Adipocyte (in vitro differentiated cells): ENCODE data around the gene BCAS1.

Experiments used
- DNase-seq: peaks from one replicate; pipeline ENCODE4 v3.0.0-alpha.2; 2015; ENCODE audit warnings: low read depth
- H3K27me3 ChIP-seq: replicated peaks from 2 replicates; pipeline ENCODE4 v1.7.0; 2013; ENCODE audit warnings: mild to moderate bottlenecking, low read length, moderate library complexity; ENCODE audit not compliant: control insufficient read depth, insufficient read depth
- H3K36me3 ChIP-seq: 2 replicates; pipeline ENCODE4 v1.7.0; 2013; ENCODE audit warnings: low read length, mild to moderate bottlenecking, moderate library complexity; ENCODE audit not compliant: control insufficient read depth, insufficient read depth, severe bottlenecking
- H3K4me1 ChIP-seq: 2 replicates; pipeline ENCODE4 v1.7.0; 2013; ENCODE audit warnings: mild to moderate bottlenecking, low read length, moderate library complexity; ENCODE audit not compliant: control insufficient read depth, insufficient read depth
- H3K4me3 ChIP-seq: 2 replicates; pipeline ENCODE4 v1.7.0; 2013; ENCODE audit warnings: mild to moderate bottlenecking, low read length, moderate library complexity
- H3K9ac ChIP-seq: 2 replicates; pipeline ENCODE4 v1.7.0; 2013; ENCODE audit warnings: mild to moderate bottlenecking, low read length, moderate library complexity
- H3K9me3 ChIP-seq: 2 replicates; pipeline ENCODE4 v1.7.0; 2013; ENCODE audit warnings: mild to moderate bottlenecking, low read length, moderate library complexity; ENCODE audit not compliant: control insufficient read depth

BCAS1 gene

GRCh38 chr20:54074511-54074910 lies 4.1 kb upstream of the BCAS1 start:
- Histone ChIP-seq H3K9ac (no peak overlapping the region), H3K4me3 (no peak overlapping the region), H3K27me3 (no peaks in the 10 kb centered on the region), H3K9me3 (no peaks in the 10 kb centered on the region), H3K36me3 (no peaks in the 10 kb centered on the region), H3K4me1 (no peaks in the 10 kb centered on the region)
- DNase-seq: no peak

- Histone ChIP-seq H3K36me3 (no peaks in the 10 kb centered on the region), H3K27me3 (no peaks in the 10 kb centered on the region), H3K4me1 (no peaks in the 10 kb centered on the region), H3K4me3 (no peak overlapping the region), H3K9me3 (no peaks in the 10 kb centered on the region), H3K9ac (no peak overlapping the region)
- no peak for DNase-seq
Observed at GRCh38 chr20:54073288-54073687, 2.9 kb upstream of the BCAS1 start.

GRCh38 chr20:54069501-54069971 lies 858 bp downstream of the BCAS1 start:
- no peaks in the 10 kb centered on the region for H3K27me3 ChIP-seq
- H3K9me3 ChIP-seq: no peaks in the 10 kb centered on the region
- no peaks in the 10 kb centered on the region for H3K36me3 ChIP-seq
- no peaks in the 10 kb centered on the region for H3K4me1 ChIP-seq
- DNase-seq: no peak
- H3K4me3 ChIP-seq: no peak overlapping the region
- H3K9ac ChIP-seq: no peak overlapping the region

GRCh38 chr20:54068966-54069365 lies 1.4 kb downstream of the BCAS1 start:
- Histone ChIP-seq H3K36me3 (no peaks in the 10 kb centered on the region), H3K4me1 (no peaks in the 10 kb centered on the region), H3K27me3 (no peaks in the 10 kb centered on the region), H3K4me3 (no peak overlapping the region), H3K9me3 (no peaks in the 10 kb centered on the region), H3K9ac (no peak overlapping the region)
- no peak for DNase-seq

GRCh38 chr20:54068495-54068894 lies 1.9 kb downstream of the BCAS1 start:
- Histone ChIP-seq H3K4me3 (no peak overlapping the region), H3K9me3 (no peaks in the 10 kb centered on the region), H3K4me1 (peaks cover under 1% of the 10 kb centered on the region), H3K9ac (no peak overlapping the region), H3K27me3 (no peaks in the 10 kb centered on the region), H3K36me3 (no peaks in the 10 kb centered on the region)
- DNase-seq: no peak

- Histone ChIP-seq H3K36me3 (no peaks in the 10 kb centered on the region), H3K27me3 (no peaks in the 10 kb centered on the region), H3K4me1 (peaks cover 7% of the 10 kb centered on the region), H3K4me3 (no peak overlapping the region), H3K9ac (no peak overlapping the region), H3K9me3 (no peaks in the 10 kb centered on the region)
- DNase-seq: no peak
Observed at GRCh38 chr20:54067606-54068174, 2.7 kb downstream of the BCAS1 start.

GRCh38 chr20:54065601-54066038 lies 4.8 kb downstream of the BCAS1 start:
- H3K36me3 ChIP-seq: no peaks in the 10 kb centered on the region
- H3K27me3 ChIP-seq: no peaks in the 10 kb centered on the region
- no peak for DNase-seq
- no peak overlapping the region for H3K4me3 ChIP-seq
- H3K9ac ChIP-seq: no peak overlapping the region
- H3K4me1 ChIP-seq: peaks cover 27% of the 10 kb centered on the region
- no peaks in the 10 kb centered on the region for H3K9me3 ChIP-seq

- no peak overlapping the region for H3K9ac ChIP-seq
- no peak overlapping the region for H3K4me3 ChIP-seq
- no peak for DNase-seq
- peaks cover 28% of the 10 kb centered on the region for H3K4me1 ChIP-seq
- no peaks in the 10 kb centered on the region for H3K36me3 ChIP-seq
- H3K9me3 ChIP-seq: no peaks in the 10 kb centered on the region
- no peaks in the 10 kb centered on the region for H3K27me3 ChIP-seq
Observed at GRCh38 chr20:54064939-54065338, 5.5 kb downstream of the BCAS1 start.

GRCh38 chr20:54063992-54064676 lies 6.3 kb downstream of the BCAS1 start:
- Histone ChIP-seq H3K4me1 (peaks cover 28% of the 10 kb centered on the region), H3K9me3 (no peaks in the 10 kb centered on the region), H3K36me3 (no peaks in the 10 kb centered on the region), H3K9ac (no peak overlapping the region), H3K4me3 (no peak overlapping the region), H3K27me3 (no peaks in the 10 kb centered on the region)
- no peak for DNase-seq

- H3K4me1 ChIP-seq: peaks cover 28% of the 10 kb centered on the region
- peak overlapping the region; percentile 1 for H3K9ac ChIP-seq
- no peak for DNase-seq
- no peaks in the 10 kb centered on the region for H3K9me3 ChIP-seq
- H3K4me3 ChIP-seq: no peak overlapping the region
- no peaks in the 10 kb centered on the region for H3K27me3 ChIP-seq
- no peaks in the 10 kb centered on the region for H3K36me3 ChIP-seq
Observed at GRCh38 chr20:54063580-54063979, 6.8 kb downstream of the BCAS1 start.

- peaks cover 28% of the 10 kb centered on the region for H3K4me1 ChIP-seq
- H3K4me3 ChIP-seq: peak overlapping the region; percentile 20
- H3K27me3 ChIP-seq: no peaks in the 10 kb centered on the region
- DNase-seq: peak; percentile 71
- H3K9me3 ChIP-seq: no peaks in the 10 kb centered on the region
- H3K9ac ChIP-seq: peak overlapping the region; percentile 70
- no peaks in the 10 kb centered on the region for H3K36me3 ChIP-seq
Observed at GRCh38 chr20:54062812-54063280, 7.5 kb downstream of the BCAS1 start.
